Measurements from ENCODE around the gene WNT5B. TPM values are rescaled to one million over a fixed set of nuclear protein-coding genes. Genes with fewer than 3 reads are reported as not detected.

Gene WNT5B
- total and polyA plus RNA-seq, 2 of the 8 experiments (the other 6 are each of a cell fraction or from before 2014, with no cell fraction given), result 0.91 to 1.2 TPM

GRCh38 chr12:1642513-1642912 is 13.5 kb downstream of the WNT5B start (continued):
- TF ChIP-seq RAD21 (IDR thresholded peaks at IDR 0.05 in 1 of 2, conservative IDR thresholded peaks at IDR 0.05 in 1 of 2; ENCODE audit: low read depth in 2 of 2, low read length in 2 of 2) (no peak), CBX8 (IDR thresholded peaks at IDR 0.05; ENCODE audit: borderline replicate concordance, low read depth, low read length) (no peak), SIN3A (conservative IDR thresholded peaks at IDR 0.05 in 1 of 2, IDR thresholded peaks at IDR 0.05 in 1 of 2; ENCODE audit: low read depth in 1 of 2, low read length in 2 of 2) (no peak)

Data from H1 (cell line).